HG02884 (cell line): ENCODE data around the gene RPN2.

Experiments used
- ATAC-seq: cut with Tn5 transposase; IDR thresholded peaks from one replicate; pipeline ENCODE4 v1.9.1; 2021; ENCODE audit warnings: mild to moderate bottlenecking, moderate library complexity; ENCODE audit not compliant: unreplicated experiment

RPN2 gene

DNA sequence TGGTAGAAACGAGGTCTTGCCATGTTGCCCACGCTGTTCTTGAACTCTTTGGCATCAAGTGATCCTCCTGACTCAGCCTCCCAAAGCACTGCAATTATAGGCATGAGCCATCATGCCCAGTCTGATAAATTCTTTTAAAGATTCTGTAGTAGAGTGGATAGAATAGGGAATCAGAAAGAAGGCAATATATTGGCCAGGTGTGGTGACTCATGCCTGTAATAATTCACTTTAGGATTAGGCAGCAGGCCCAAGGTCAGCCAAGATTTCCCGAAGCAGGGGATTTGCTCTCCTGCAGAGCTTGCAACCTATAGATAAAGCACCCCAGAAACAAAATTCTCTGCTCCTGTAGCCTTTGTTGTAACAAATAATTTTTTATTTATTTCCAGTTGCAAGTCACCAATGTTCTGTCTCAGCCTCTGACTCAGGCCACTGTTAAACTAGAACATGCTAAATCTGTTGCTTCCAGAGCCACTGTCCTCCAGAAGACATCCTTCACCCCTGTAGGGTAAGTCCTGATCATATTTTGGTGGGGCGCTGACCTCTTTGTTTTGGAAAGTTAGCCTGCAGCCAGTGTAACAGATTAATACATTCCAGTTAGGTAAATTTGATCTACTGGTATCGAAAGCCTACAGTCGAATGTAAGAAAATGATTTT, 30.7 kb downstream of the RPN2 start:
- ATAC-seq, result no peak

- ATAC-seq, result no peak
These were observed 39.3 kb downstream of the RPN2 start for GRCh38 chr20:37218441-37218840.

DNA sequence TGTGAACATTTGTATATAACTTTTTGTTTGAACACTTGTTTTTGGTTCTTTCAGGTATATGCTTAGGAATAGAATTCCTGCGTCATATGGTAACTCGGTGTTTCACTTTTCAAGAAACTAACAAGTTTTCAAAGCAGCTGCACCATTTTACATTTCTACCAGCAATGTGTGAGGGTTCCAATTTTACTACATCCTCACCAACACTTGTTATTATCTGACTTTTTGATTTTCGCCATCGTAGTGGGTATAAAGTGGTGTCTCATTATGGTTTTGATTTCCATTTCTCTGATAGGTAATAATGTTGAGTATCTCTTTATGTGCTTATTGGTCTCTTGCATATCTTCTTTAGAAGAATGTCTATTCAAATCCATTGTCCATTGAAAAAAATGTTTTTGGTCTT, 39.8 kb downstream of the RPN2 start:
- no peak for ATAC-seq

DNA sequence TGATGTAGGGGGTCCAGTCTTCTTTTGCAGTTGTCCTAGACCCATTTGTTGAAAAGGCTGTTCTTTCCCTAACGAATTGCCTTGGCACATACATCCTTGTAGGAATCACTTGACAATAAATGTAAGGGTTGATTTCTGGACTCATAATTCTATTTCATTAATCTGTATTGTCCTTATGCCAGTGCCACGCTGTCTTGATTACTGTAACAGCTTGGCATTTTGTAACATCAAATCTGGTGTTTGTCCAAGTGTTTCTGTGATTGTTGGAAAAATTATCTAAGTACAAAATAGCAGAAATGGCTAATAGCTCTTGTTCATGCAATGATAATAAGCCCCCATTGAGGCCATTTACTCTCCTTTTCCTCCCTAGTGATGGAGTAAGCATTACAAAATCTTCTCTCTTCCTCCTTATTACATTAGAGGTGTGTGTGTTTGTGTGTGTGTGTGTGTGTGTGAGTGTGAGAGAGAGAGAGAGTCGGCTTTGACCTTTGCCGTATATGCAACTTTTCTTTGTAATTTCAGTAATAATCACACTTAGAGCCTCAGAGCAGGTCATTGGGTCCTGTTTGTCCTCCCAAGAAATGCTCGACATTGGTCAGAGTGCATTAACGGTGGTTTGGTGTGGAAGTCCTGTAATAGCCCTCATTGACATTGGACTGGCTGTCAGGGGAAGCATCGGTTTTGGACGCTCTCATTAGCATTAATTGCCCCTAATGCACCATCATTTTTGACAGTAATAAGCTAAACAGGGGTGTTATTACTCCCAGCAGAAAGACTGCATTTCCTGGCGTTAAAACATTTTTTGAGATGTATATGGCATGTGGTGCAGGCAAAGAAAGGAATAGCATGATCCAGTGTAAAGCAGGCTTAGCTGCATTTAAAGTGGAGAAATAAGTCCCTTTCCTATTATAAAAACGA, 40.9 kb downstream of the RPN2 start:
- no peak for ATAC-seq

DNA sequence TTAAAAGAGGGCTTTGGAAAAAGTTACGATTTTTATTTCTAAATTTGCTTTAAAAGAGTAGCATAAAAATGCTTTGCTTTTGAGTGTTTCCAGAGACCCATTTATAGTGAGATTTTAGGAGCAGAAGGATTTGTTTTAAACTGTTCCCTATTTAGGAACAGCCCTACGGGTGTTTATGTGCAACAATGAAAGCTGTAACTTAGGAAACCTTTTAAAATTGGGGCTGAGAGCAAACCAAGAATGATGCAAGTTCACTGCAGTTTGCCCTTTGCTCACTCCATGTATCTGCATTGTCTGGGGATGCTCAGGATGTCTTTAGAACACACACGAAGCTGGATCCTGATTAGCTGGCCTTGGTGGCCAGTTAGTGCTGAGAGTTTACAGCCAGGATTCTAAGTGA, 41.6 kb downstream of the RPN2 start:
- ATAC-seq, result no peak

DNA sequence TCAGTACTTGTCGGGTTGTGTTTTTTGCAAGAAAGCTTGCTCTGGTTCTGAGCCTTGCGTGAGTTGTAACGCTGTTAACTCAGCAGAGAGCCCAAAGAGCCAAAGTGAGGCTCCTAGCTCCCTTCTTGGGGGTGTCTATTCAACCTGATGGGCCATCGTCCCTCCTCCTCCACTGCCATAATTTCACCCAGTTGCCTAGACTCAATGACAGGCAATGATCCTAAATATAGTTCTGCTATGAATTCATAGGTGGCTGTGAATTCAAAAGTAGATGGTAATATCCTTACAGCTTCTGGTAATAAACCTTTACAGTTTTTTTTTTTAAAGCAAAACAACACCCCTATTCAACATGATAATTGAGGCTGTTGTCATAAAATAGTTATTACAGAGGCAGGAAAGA, 43.0 kb downstream of the RPN2 start:
- no peak for ATAC-seq

DNA sequence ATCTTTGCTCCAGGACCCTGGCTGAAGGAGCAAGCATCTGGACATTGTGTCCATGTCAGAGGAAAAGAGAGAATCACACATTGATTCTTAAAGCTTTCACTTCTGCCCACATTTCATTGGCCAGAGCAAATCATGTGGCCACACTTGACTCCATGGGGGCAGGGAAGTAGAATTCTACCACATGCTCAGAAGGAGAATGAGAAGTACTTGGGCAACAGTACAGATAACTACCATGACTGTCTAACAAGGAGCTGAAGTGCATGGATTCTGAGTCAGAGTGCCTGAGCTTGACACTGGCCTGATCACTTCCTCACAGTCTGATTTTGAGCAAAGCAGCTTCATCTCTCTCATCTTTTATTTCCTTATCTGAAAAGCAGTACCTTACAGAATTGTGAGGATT, 43.9 kb downstream of the RPN2 start:
- ATAC-seq, result no peak

DNA sequence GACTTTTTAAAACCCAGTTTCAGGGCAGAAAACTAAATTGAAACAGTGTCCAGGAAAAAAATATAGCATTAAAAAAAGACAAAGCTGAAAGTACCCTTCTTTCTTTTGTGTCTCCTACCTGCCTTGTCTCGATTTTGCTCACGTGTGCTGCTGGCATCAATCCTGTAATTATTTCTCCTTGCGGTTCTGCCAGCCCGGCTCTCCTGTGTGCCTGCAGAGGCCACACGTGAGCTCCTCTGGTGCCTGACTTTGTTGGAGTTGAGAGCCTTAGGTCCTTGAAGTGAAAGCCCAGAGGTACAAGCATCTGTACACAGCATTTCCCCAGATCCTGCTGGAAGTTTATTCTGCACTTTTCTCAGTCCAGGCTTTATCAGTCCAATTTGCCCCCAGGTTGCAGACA, 46.0 kb downstream of the RPN2 start:
- ATAC-seq, result no peak

- ATAC-seq, result no peak
These were observed 47.8 kb downstream of the RPN2 start for GRCh38 chr20:37226889-37227288.

DNA sequence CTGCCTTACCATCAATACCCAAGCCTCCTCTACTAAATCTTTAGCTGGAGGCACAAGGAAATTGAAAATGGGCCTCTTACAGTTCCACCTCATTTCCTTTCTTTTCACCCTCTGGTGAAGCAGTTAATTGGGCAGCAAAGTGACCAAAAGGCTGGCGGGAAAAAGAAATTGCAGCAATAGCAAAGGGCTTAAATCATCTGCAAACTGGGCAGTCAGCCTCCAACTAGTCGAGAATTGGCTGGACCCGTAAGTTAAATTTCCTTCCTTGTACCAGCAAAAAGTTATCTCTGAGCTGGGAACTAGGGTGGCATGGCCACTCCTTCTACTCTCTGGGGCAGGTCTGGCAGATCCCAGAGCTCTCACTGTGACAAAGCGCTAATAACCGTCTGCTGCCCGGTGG, 49.0 kb downstream of the RPN2 start:
- ATAC-seq, result no peak

DNA sequence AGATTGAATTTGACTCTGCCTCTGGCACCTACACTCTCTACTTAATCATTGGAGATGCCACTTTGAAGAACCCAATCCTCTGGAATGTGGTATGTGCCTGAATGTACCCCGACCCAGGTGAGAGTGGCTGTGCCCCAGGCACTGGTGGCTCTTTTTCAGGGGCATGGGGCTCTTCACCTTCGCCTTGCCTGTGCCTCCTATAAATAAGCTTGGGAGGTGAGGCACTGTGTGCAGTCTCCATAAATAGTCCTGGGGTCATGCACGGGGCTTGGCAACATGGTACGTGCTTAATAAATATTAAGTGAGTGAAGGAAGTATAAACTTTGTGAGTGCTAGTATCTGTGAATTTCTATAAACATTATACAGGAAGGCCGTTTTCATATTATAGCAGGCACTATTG, 49.5 kb downstream of the RPN2 start:
- ATAC-seq, result no peak

GRCh38 chr20:37229357-37229756, 50.2 kb downstream of the RPN2 start:
- ATAC-seq, result no peak

DNA sequence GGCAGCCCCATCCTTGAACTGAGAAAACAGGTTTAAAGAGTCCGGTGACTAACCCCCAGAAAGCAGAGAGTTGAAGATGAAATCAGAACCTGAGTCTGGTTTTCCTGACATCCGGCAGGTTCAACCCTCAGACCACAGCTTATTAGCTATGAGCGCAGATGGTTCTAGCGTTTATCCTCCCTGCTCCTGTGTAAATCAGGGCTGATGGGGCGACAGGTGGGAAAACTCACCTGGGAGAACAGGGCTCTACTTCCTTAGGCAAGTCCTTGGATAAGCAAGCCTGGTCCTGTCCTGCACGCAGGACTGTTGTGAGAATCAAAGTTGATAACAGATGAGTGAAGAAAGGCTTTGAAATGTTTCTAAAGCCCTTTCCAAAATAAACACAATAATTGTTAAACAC, 51.1 kb downstream of the RPN2 start:
- ATAC-seq, result no peak

GRCh38 chr20:37231947-37232630, 53.0 kb downstream of the RPN2 start:
- no peak for ATAC-seq

DNA sequence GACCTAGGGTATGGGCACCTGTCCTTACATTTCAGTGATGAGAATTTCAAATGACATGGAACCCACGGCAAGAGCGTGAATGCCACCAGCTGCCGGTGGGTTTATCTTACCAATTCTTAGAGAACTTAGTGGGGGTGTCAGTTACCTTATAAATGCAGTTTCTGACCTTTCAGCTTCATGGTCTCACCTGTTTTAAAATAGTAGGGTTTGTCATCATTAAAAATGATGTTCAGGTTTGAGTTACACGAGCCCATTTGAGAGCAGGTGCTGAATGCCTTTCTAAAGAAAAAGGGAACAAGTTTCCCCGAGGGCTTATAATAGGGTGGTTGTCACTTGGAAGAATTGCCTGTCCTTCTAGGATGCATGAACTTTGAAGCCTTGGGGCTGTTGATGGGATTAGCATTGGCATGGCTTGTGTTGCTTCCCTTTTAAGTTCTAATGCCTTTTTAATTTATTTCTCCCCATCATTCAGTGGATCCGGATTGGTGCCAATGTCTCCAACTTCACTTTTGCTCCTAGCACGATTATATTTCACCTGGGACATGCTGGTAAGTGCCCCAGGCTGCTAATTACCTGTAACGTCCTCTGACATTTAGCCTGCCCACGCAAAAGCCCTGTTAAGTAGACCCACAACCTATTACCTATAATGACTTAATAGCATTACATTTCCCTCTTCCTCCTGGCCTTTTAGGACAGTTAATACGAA, 54.6 kb downstream of the RPN2 start:
- no peak for ATAC-seq

GRCh38 chr20:37234254-37234581, 55.1 kb downstream of the RPN2 start:
- no peak for ATAC-seq

DNA sequence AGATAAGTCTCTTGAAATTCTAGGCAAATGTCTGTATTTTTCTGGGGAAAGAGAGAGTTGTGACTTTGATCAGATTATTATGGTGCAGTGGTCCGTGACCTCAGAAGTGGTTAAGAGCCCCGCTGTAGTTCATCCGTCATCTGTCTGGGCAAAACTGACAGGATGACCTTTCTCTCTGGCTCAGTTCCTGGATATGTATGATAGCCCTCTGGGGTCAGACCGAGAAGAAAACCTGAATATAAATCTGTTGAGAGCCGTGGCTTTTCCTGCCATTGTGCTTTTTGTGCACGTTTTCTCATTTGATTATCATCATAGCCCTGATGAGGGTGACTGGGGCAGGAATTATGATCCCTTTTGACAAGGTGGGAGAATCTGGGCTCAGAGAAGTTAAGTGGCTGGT, 55.9 kb downstream of the RPN2 start:
- no peak for ATAC-seq

GRCh38 chr20:37236462-37236861, 57.3 kb downstream of the RPN2 start:
- no peak for ATAC-seq

GRCh38 chr20:37237656-37238055, 58.5 kb downstream of the RPN2 start:
- ATAC-seq, result no peak

DNA sequence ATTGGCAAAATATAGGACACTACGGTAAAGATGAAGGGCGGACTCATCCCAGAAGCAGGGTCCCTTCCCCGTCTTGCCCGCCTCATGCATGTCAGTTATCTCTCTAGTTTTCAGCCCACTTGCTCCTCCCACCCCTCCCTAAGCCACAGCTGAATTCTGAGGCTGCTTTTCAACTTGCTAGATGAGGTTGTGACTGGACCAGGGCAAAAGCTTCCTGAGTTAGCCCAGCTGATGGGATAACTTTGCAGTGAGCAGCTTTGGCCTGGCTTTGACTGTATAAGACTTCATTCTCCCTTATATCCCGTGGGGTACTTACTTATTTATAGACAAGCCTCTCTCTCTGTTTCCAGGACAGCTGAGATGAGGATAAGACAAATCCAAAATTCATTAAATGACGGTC, 59.3 kb downstream of the RPN2 start:
- ATAC-seq, result no peak

- ATAC-seq, result no peak
These were observed 59.9 kb downstream of the RPN2 start for GRCh38 chr20:37238935-37239451.
